ENCODE measurements around the gene PROP1. TPM values are rescaled to one million over a fixed set of nuclear protein-coding genes. Genes with fewer than 3 reads are reported as not detected.
"Not testable (repeated sequence)": the region's sequence is repeated elsewhere in the genome, so short reads cannot be mapped to it uniquely, and the experiment has no call there.

PROP1 gene
- total and polyA plus RNA-seq, 2 experiments from 2014 or later: not detected

GRCh38 chr5:177947912-177948311, 48.1 kb downstream of the PROP1 start:
- H3K36me3 ChIP-seq (ENCODE audit: low read depth); H3F3A ChIP-seq (ENCODE audit: insufficient read depth); in situ Hi-C loops (cut with MboI); H3K9me3 ChIP-seq (ENCODE audit: low read depth); H3K9ac ChIP-seq; H3K4me1 ChIP-seq (ENCODE audit: insufficient read depth); H3K4me3 ChIP-seq; H3K4me2 ChIP-seq (ENCODE audit: unreplicated experiment); H3K27ac ChIP-seq; H4K20me1 ChIP-seq (ENCODE audit: insufficient read depth); H3K79me2 ChIP-seq (ENCODE audit: insufficient read depth); H2AFZ ChIP-seq; DNase-seq; H3K27me3 ChIP-seq (replicated peaks; ENCODE audit: insufficient read depth); H3K9me2 ChIP-seq (ENCODE audit: insufficient read depth): not testable (repeated sequence)
- 73 to 77% methylated on average over 7 to 10 of the region's 10 CpGs for WGBS, 2 experiments (ENCODE audit: low coverage in 1 of 2, low lambda C conversion rate in 2 of 2, missing lambda C conversion rate in 2 of 2)

GRCh38 chr5:177945601-177946283, 50.3 kb downstream of the PROP1 start:
- H3K27ac ChIP-seq; H3K9ac ChIP-seq; H3K36me3 ChIP-seq (ENCODE audit: low read depth); H4K20me1 ChIP-seq (ENCODE audit: insufficient read depth); H3K9me3 ChIP-seq (ENCODE audit: low read depth); H3K4me2 ChIP-seq (ENCODE audit: unreplicated experiment); H3F3A ChIP-seq (ENCODE audit: insufficient read depth); H3K4me3 ChIP-seq; H3K4me1 ChIP-seq (ENCODE audit: insufficient read depth); in situ Hi-C loops (cut with MboI); H2AFZ ChIP-seq; H3K27me3 ChIP-seq (replicated peaks; ENCODE audit: insufficient read depth); H3K9me2 ChIP-seq (ENCODE audit: insufficient read depth); DNase-seq; H3K79me2 ChIP-seq (ENCODE audit: insufficient read depth): not testable (repeated sequence)
- 79 to 84% methylated on average over 8 to 10 of the region's 12 CpGs for WGBS, 2 experiments (ENCODE audit: low coverage in 1 of 2, low lambda C conversion rate in 2 of 2, missing lambda C conversion rate in 2 of 2)

- H3K79me2 ChIP-seq (ENCODE audit: insufficient read depth); H2AFZ ChIP-seq; H3K4me1 ChIP-seq (ENCODE audit: insufficient read depth); H3K9me3 ChIP-seq (ENCODE audit: low read depth); DNase-seq; in situ Hi-C loops (cut with MboI); H3K9me2 ChIP-seq (ENCODE audit: insufficient read depth); H3K4me3 ChIP-seq; H3K4me2 ChIP-seq (ENCODE audit: unreplicated experiment); H3K36me3 ChIP-seq (ENCODE audit: low read depth); H3F3A ChIP-seq (ENCODE audit: insufficient read depth); H3K27ac ChIP-seq; H3K9ac ChIP-seq; H3K27me3 ChIP-seq (replicated peaks; ENCODE audit: insufficient read depth); H4K20me1 ChIP-seq (ENCODE audit: insufficient read depth): not testable (repeated sequence)
- WGBS, 2 experiments (ENCODE audit: low coverage in 1 of 2, low lambda C conversion rate in 2 of 2, missing lambda C conversion rate in 2 of 2): 91 to 97% methylated on average over 5 to 13 of the region's 13 CpGs
Measured at GRCh38 chr5:177945145-177945544, 50.9 kb downstream of the PROP1 start.

- DNase-seq: peak; percentile 52
- H3K9ac ChIP-seq; H3K27me3 ChIP-seq (replicated peaks; ENCODE audit: insufficient read depth); H3F3A ChIP-seq (ENCODE audit: insufficient read depth); H3K4me1 ChIP-seq (ENCODE audit: insufficient read depth); H3K9me3 ChIP-seq (ENCODE audit: low read depth); H3K79me2 ChIP-seq (ENCODE audit: insufficient read depth); H3K27ac ChIP-seq; H3K9me2 ChIP-seq (ENCODE audit: insufficient read depth); H4K20me1 ChIP-seq (ENCODE audit: insufficient read depth); in situ Hi-C loops (cut with MboI); H3K36me3 ChIP-seq (ENCODE audit: low read depth): not testable (repeated sequence)
- peak overlapping the region; percentile 57 for H3K4me2 ChIP-seq (ENCODE audit: unreplicated experiment)
- WGBS, 2 experiments (ENCODE audit: low coverage in 1 of 2, low lambda C conversion rate in 2 of 2, missing lambda C conversion rate in 2 of 2): 0 to 5% methylated on average over 13 to 28 of the region's 66 CpGs
- H3K4me3 ChIP-seq: peak overlapping the region; percentile 70
- peak overlapping the region; percentile 71 for H2AFZ ChIP-seq
Measured at GRCh38 chr5:177943805-177944736, 52.0 kb downstream of the PROP1 start.

- in situ Hi-C loops (cut with MboI): not testable (repeated sequence)
- 49 to 65% methylated on average over 2 of the region's 3 CpGs for WGBS, 2 experiments (ENCODE audit: low coverage in 1 of 2, low lambda C conversion rate in 2 of 2, missing lambda C conversion rate in 2 of 2)
Measured at GRCh38 chr5:177942896-177943295, 53.1 kb downstream of the PROP1 start.

More at GRCh38 chr5:177942896-177943295, 53.1 kb downstream of the PROP1 start:
- H3K9me3 ChIP-seq (ENCODE audit: low read depth); H3K4me2 ChIP-seq (ENCODE audit: unreplicated experiment); H3K9me2 ChIP-seq (ENCODE audit: insufficient read depth); H3K36me3 ChIP-seq (ENCODE audit: low read depth); H2AFZ ChIP-seq; H3K79me2 ChIP-seq (ENCODE audit: insufficient read depth); H4K20me1 ChIP-seq (ENCODE audit: insufficient read depth); H3K4me3 ChIP-seq; H3F3A ChIP-seq (ENCODE audit: insufficient read depth); H3K9ac ChIP-seq; DNase-seq; H3K27ac ChIP-seq; H3K4me1 ChIP-seq (ENCODE audit: insufficient read depth); H3K27me3 ChIP-seq (replicated peaks; ENCODE audit: insufficient read depth): not testable (repeated sequence)

Other genes starting within 250 kb of the PROP1 start
- gene FAM153A, start 213.3 kb downstream of the PROP1 start, total RNA-seq (2014; rRNA removed; shearing (Covaris generic)): not detected in 2 replicates
- not detected in 2 replicates for gene FAM153A, start 213.3 kb downstream of the PROP1 start, polyA plus RNA-seq (2016; fragmentation: Nextera tagmentation; extraction: Ambion mirVana)
- gene N4BP3, start 117.3 kb upstream of the PROP1 start, total RNA-seq (2014; rRNA removed; shearing (Covaris generic)): 0.32 and 0.38 TPM in 2 replicates
- gene N4BP3, start 117.3 kb upstream of the PROP1 start, polyA plus RNA-seq (2016; fragmentation: Nextera tagmentation; extraction: Ambion mirVana): 0.09 and 0.16 TPM in 2 replicates
- 17.5 and 33.9 TPM in 2 replicates for gene RMND5B, start 134.8 kb upstream of the PROP1 start, total RNA-seq (2014; rRNA removed; shearing (Covaris generic))
- gene RMND5B, start 134.8 kb upstream of the PROP1 start, polyA plus RNA-seq (2016; fragmentation: Nextera tagmentation; extraction: Ambion mirVana): 19.9 and 20.7 TPM in 2 replicates
- 203 and 221 TPM in 2 replicates for gene NHP2, start 157.6 kb upstream of the PROP1 start, total RNA-seq (2014; rRNA removed; shearing (Covaris generic))
- gene NHP2, start 157.6 kb upstream of the PROP1 start, polyA plus RNA-seq (2016; fragmentation: Nextera tagmentation; extraction: Ambion mirVana): 232 and 237 TPM in 2 replicates
- not detected in 2 replicates for gene GMCL2, start 191.1 kb upstream of the PROP1 start, total RNA-seq (2014; rRNA removed; shearing (Covaris generic))
- not detected in 2 replicates for gene GMCL2, start 191.1 kb upstream of the PROP1 start, polyA plus RNA-seq (2016; fragmentation: Nextera tagmentation; extraction: Ambion mirVana)
- gene HNRNPAB, start 208.3 kb upstream of the PROP1 start, total RNA-seq (2014; rRNA removed; shearing (Covaris generic)): 47.6 and 53.4 TPM in 2 replicates
- 111 and 117 TPM in 2 replicates for gene HNRNPAB, start 208.3 kb upstream of the PROP1 start, polyA plus RNA-seq (2016; fragmentation: Nextera tagmentation; extraction: Ambion mirVana)
- gene PHYKPL, start 236.6 kb upstream of the PROP1 start, total RNA-seq (2014; rRNA removed; shearing (Covaris generic)): 12.1 and 28.9 TPM in 2 replicates
- gene PHYKPL, start 236.6 kb upstream of the PROP1 start, polyA plus RNA-seq (2016; fragmentation: Nextera tagmentation; extraction: Ambion mirVana): 18.4 and 22.9 TPM in 2 replicates

Measured in GM23248 (cell line).